ENCODE results near the gene TFB2M. TPM values are rescaled to one million over a fixed set of nuclear protein-coding genes. Genes with fewer than 3 reads are reported as not detected.
"Not testable (repeated sequence)": the region's sequence is repeated elsewhere in the genome, so short reads cannot be mapped to it uniquely, and the experiment has no call there.

The TFB2M gene, protein sequence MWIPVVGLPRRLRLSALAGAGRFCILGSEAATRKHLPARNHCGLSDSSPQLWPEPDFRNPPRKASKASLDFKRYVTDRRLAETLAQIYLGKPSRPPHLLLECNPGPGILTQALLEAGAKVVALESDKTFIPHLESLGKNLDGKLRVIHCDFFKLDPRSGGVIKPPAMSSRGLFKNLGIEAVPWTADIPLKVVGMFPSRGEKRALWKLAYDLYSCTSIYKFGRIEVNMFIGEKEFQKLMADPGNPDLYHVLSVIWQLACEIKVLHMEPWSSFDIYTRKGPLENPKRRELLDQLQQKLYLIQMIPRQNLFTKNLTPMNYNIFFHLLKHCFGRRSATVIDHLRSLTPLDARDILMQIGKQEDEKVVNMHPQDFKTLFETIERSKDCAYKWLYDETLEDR
- total RNA-seq: 13.6 and 14.4 TPM in 2 replicates

DNA sequence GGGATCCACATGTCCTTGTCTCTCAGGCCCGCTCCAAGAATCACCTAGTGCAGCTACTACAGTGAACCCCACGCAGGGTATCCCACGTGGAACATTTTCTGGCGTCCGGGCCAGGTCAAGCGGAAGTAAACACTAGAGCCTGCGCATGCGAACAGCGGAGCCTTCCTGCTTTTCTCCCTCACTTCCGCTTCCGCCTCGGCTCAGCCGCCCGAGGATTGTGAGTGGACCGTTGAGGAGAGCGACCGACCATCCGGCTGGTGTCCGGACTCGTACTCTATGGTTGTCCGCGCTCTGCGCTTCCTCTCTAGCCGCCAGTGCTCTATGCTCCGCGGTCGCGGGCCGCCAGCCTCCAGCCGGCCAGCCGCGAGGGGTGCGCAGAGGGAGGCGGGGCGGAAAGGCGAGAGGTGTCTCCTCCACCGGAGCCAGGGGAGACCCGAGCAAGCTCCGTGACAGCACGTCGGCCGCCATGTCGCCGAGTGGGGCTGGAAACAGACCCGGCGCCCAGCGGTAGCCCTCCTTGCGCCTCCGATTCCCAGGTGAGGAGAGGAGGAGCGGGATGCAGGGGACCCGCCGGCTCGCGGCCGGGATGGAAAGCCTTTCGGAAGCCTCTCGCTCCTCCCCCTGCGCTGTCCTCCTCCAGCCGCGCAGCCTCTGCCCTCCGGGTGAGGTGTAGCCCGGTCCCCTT is at the start of gene TFB2M, which contains the start of gene CNST:
Gene TFB2M, minus strand, starts transcription at position 134 of the 685 bp plus-strand sequence. Its CDS starts 123 bp downstream, at position 11.
Gene CNST, plus strand, starts transcription at position 329 of the 685 bp plus-strand sequence. CDS start 25,107 bp downstream, outside the sequence.
- intact Hi-C loops (cut with micrococcal nuclease): loop anchor here (1.0 to 10.0 kb wide), 10 partner anchors 29 to 1729 kb away; partner anchors contain the start of genes COX20, HNRNPU, KIF26B and SCCPDH

- intact Hi-C loops (cut with micrococcal nuclease): no loop called here
These were observed 47.2 kb upstream of the TFB2M start for GRCh38 chr1:246613096-246613758.

DNA sequence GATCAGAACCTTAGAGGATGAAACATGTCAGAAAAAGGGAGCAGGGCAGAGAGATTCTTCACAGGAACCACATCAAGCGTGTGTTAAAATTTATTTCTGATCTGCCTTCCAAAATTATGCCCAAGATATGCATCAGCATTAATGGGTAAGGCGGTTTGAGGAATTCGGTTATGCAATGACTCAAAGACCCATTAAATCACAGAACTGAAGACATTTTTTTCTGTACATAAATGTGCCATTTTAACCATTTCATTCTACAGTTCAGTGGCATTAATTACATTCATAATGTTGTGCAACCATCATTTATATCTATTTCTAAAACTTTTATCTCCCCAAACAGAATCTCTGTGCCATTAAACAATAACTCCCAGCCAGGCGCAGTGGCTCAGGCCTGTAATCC is 43.6 kb upstream of the TFB2M start:
- intact Hi-C loops (cut with micrococcal nuclease): no loop called here

DNA sequence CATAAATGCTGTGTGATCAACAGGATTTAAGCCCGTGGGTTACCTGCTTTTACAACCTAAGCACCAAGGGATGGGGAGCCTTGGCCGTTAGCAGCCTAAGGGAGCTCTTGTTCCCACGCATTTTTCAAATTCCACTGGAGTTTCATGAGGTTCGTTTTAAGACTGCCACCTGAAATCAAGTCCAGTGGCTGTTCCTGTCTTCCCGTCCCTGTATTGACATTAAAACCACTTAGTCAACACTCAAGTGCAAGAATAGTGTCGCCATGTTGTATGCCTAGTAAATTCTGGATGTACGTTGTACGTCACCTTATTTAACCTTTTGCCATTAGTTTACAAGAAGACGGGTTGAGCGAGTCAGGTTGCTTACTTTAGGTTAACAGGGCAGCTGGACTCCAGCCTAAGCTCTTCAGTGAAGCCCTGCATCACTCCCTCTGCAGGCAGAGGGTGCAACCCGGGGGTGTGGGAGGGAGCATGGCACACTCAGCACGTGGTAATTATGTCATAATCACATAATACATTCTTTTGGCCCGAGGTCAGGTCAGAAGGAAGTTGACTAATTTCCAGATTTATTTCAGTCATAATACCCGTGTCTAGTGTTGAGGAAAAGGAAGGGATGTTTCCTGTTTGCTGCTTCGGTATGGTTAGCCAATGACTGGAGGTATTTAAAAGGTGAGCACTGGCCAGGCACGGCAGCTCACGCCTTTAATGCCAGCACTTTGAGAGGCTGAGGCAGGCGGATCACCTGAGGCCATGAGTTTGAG is 42.7 kb upstream of the TFB2M start:
- intact Hi-C loops (cut with micrococcal nuclease): no loop called here

DNA sequence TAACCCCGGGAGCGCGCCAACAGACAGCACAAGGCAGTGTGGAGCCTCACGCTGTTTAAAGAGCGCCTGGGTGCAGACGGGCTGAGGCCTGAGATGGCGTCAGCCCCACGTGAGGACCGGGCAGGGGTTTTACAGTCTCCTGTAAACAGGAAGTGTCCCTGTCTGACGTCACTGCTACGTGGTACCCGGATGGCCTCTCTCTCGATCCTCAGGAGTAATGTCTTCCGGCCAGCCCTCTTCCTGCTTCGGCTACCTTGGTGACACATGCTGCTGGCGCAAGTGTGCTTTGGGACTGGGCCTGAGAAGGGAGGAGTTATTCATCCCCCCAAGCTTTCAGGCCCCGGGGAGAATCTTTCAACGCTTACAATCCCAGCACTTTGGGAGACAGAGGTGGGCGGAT is 41.4 kb upstream of the TFB2M start:
- intact Hi-C loops (cut with micrococcal nuclease): no loop called here

DNA sequence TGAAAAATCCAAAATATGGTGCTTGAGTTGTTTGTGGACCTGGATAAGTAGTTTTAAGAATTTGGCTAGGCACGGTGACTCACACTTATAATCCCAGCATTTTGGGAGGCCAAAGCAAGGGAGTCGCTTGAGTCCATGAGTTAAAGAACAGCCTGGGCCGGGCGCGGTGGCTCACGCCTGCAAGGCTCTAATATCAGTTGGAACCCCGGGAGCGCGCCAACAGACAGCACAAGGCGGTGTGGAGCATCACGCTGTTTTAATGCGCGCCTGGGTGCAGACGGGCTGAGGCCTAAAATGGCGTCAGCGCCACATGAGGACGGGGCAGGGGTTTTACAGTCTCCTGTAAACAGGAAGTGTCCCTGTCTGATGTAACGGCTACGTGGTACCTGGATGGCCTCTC is 39.2 kb upstream of the TFB2M start:
- intact Hi-C loops (cut with micrococcal nuclease): not testable (repeated sequence)

GRCh38 chr1:246602194-246602593 is 36.1 kb upstream of the TFB2M start:
- intact Hi-C loops (cut with micrococcal nuclease): no loop called here

DNA sequence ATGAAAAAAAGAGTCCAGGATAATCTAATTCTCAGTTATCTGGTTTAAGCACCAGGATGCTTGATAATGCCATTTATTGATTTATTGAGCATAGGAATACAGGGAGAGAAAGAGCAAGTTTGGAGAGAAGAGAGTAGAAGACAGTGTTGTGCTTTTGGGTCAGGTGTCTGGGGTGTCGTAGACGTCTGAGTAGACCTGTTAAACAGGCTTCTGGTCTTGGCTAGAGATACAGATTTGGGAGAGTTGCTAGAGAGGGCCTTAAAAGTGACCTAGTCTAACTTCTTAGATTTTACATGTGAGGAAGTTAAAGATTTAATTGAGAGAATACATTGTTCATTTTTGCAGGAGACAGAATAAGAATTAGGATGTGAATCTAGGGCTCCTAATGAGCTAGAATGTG is 34.5 kb upstream of the TFB2M start:
- intact Hi-C loops (cut with micrococcal nuclease): no loop called here

GRCh38 chr1:246599315-246599714 is 33.3 kb upstream of the TFB2M start:
- intact Hi-C loops (cut with micrococcal nuclease): no loop called here

DNA sequence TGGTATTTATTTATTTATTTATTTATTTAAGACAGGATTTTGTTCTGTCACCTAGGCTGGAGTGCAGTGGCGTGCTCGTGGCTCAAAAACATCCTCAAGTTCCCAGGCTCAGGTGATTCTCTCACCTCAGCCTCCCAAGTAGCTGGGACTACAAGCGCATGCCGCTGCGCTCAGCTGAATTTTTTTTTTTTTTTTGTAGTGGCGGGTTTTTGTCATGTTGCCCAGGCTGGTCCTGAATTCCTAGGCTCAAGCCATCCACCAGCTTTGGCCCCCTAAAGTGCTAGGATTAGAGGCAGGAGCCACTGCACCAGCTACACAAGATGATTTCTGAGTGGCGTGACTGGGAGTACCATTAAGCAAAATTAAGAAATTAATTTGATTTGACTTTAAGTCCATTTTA is 31.9 kb upstream of the TFB2M start:
- intact Hi-C loops (cut with micrococcal nuclease): no loop called here

- intact Hi-C loops (cut with micrococcal nuclease): no loop called here
These were observed 31.3 kb upstream of the TFB2M start for GRCh38 chr1:246597340-246597739.

- intact Hi-C loops (cut with micrococcal nuclease): loop anchor here (2.0 kb wide), 1 partner anchor 28 kb away; the partner anchor contains the start of genes CNST and TFB2M
These were observed 29.1 kb upstream of the TFB2M start for GRCh38 chr1:246595146-246595545.

GRCh38 chr1:246592695-246593094 is 26.6 kb upstream of the TFB2M start:
- intact Hi-C loops (cut with micrococcal nuclease): no loop called here

DNA sequence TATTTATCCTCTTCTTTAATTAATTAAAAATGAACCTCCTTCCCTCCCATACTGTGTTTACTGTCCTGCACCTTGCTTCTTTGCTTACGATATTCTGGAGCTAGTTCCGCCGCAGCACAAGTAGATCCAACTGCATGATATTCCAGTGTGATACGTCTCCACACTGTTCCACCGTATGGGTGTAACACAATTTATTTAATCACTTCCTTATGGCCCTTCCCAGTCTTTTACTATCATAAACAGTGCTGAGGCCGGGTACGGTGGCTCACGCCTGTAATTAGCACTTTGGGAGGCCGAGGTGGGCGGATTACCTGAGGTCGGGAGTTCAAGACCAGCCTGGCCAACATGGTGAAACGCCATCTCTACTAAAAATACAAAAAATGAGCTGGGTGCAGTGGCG is 25.9 kb upstream of the TFB2M start:
- intact Hi-C loops (cut with micrococcal nuclease): no loop called here

GRCh38 chr1:246591504-246591903 is 25.4 kb upstream of the TFB2M start:
- intact Hi-C loops (cut with micrococcal nuclease): no loop called here

- intact Hi-C loops (cut with micrococcal nuclease): no loop called here
These were observed 25.0 kb upstream of the TFB2M start for GRCh38 chr1:246591047-246591446.

- intact Hi-C loops (cut with micrococcal nuclease): not testable (repeated sequence)
These were observed 23.9 kb upstream of the TFB2M start for GRCh38 chr1:246589919-246590318.

DNA sequence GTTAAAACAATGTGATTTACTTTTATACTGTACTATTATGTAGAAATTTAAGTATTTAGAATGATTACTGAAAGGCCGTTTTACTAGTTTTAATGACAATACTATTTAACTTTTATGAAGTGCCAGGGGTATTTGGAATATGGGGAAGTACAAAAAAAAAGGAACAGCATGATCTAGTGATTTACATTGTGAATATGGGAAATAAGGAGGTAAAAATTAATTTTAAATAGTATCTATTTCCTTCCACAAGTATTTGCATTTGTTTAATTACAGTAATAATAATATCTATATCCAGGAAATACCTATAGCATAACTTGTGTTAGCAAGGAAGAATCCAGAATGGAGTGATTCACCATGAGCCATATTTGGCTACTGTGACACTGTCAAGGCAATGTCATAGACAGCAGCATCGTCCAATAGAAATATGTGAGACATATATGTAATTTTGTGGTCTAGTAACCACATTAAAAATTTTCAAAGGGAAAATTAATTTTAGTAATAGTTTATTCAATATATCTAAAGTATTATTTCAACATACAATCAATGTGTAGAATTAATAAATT is 22.2 kb upstream of the TFB2M start:
- intact Hi-C loops (cut with micrococcal nuclease): no loop called here

DNA sequence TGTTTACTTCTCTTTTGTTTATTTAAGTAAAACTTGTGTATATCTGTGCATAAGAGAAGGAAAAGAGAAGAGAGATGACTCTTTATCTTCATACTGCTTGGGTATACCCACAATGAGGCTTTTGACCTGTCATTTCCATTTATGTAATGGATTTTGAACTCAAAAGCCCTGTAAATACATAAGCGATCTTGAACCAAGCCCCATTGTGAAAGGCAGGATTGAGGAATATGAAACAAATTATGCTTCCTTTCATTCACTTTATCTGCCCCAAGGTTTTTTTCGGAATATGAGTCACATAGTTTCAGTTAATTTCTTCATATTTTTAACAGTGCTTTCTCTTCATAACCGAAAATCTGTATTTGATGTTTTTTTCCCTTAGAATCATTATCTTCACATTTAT is 21.5 kb upstream of the TFB2M start:
- intact Hi-C loops (cut with micrococcal nuclease): no loop called here

- intact Hi-C loops (cut with micrococcal nuclease): no loop called here
These were observed 21.0 kb upstream of the TFB2M start for GRCh38 chr1:246587032-246587431.
